Smooth muscle cell (in vitro differentiated cells): ENCODE results near the gene TRIM25. TPM values are rescaled to one million over a fixed set of nuclear protein-coding genes. Genes with fewer than 3 reads are reported as not detected.

Experiments used
- DNase-seq: peaks from one replicate; lab custom pipeline; 2025; ENCODE audit not compliant: unreplicated experiment; lab: John Stamatoyannopoulos, UW
- H2AFZ ChIP-seq: fragments of 200-600 bp; sonication (generic); 2 replicates; pipeline ENCODE4 v1.6.0; 2016; ENCODE audit warnings: antibody characterized with exemption, low read depth, mild to moderate bottlenecking
- H3F3A ChIP-seq: fragments of 200-600 bp; sonication (generic); 2 replicates; pipeline ENCODE4 v1.6.0; 2017; ENCODE audit warnings: antibody characterized with exemption, low read depth
- H3K27ac ChIP-seq: fragments of 200-600 bp; sonication (generic); 2 replicates; pipeline ENCODE4 v1.5.1; 2016; ENCODE audit warnings: low read depth, mild to moderate bottlenecking
- H3K27me3 ChIP-seq: fragments of 200-600 bp; sonication (generic); 2 replicates; pipeline ENCODE4 v1.6.1; 2016; ENCODE audit warnings: low read depth, mild to moderate bottlenecking
- H3K36me3 ChIP-seq: fragments of 200-600 bp; sonication (generic); 2 replicates; pipeline ENCODE4 v1.5.1; 2016; ENCODE audit warnings: low read depth
- H3K4me1 ChIP-seq: fragments of 200-600 bp; sonication (generic); 2 replicates; pipeline ENCODE4 v1.5.1; 2016; ENCODE audit warnings: low read depth
- H3K4me2 ChIP-seq: fragments of 200-600 bp; sonication (generic); 2 replicates; pipeline ENCODE4 v1.6.0; 2016; ENCODE audit warnings: mild to moderate bottlenecking
- H3K4me3 ChIP-seq: fragments of 200-600 bp; sonication (generic); 2 replicates; pipeline ENCODE4 v1.5.1; 2016; ENCODE audit warnings: mild to moderate bottlenecking
- H3K79me2 ChIP-seq: fragments of 200-600 bp; sonication (generic); 2 replicates; pipeline ENCODE4 v1.6.0; 2016; ENCODE audit warnings: low read depth, mild to moderate bottlenecking
- H3K9ac ChIP-seq: fragments of 200-600 bp; sonication (generic); 2 replicates; pipeline ENCODE4 v1.6.0; 2016; ENCODE audit warnings: low read depth
- H3K9me3 ChIP-seq: fragments of 200-600 bp; sonication (generic); replicated peaks from 2 replicates; pipeline ENCODE4 v1.5.1; 2016; ENCODE audit warnings: low read depth
- H4K20me1 ChIP-seq: fragments of 200-600 bp; sonication (generic); 2 replicates; pipeline ENCODE4 v1.6.0; 2016; ENCODE audit warnings: low read depth
- CTCF ChIP-seq: fragments of 200-600 bp; sonication (generic); IDR thresholded peaks from 2 replicates; pipeline ENCODE4 v1.5.1; 2017; ENCODE audit warnings: borderline replicate concordance, mild to moderate bottlenecking, antibody characterized with exemption; ENCODE audit not compliant: insufficient read depth, poor library complexity, severe bottlenecking
- WGBS: methylation state at CpG from one replicate; pipeline ENCODE4 v1.1.7; 2016; ENCODE audit warnings: low lambda C conversion rate; 5-methylcytosine and 5-hydroxymethylcytosine counted together
- polyA plus RNA-seq: library from polyadenylated mRNA; unstranded; fragments of >200 nt; fragmentation: Nextera tagmentation; extraction: Ambion mirVana; gene quantifications from 2 replicates; pipeline ENCODE4 v1.2.1, GENCODE V29; 2016
- total RNA-seq: library from RNA; depleted of rRNA; stranded (reverse); fragments of >200 nt; gene quantifications from 2 replicates; pipeline ENCODE4 v1.2.3, GENCODE V29; 2014

Gene TRIM25
- total and polyA plus RNA-seq, 2 experiments from 2014 or later: 2.6 to 7.1 TPM

GRCh38 chr17:56913353-56913866 is 439 bp downstream of the TRIM25 start:
- H3K27me3 ChIP-seq: no peaks in the 10 kb centered on the region
- peaks cover 4% of the 10 kb centered on the region for H3K4me1 ChIP-seq
- H3K79me2 ChIP-seq: no peaks in the 10 kb centered on the region
- no peak for DNase-seq
- H3K27ac ChIP-seq: no peak overlapping the region
- no peak for TF ChIP-seq CTCF
- WGBS: 5% methylated on average over 44 of the region's 44 CpGs
- H3K4me3 ChIP-seq: peak overlapping the region; percentile 86
- H3K9me3 ChIP-seq: no peaks in the 10 kb centered on the region
- peak overlapping the region; percentile 87 for H2AFZ ChIP-seq
- peak overlapping the region; percentile 87 for H3K9ac ChIP-seq
- H3K4me2 ChIP-seq: peak overlapping the region; percentile 91
- H4K20me1 ChIP-seq: no peaks in the 10 kb centered on the region
- H3K36me3 ChIP-seq: no peaks in the 10 kb centered on the region
- H3F3A ChIP-seq: no peaks in the 10 kb centered on the region

- Histone ChIP-seq H3K4me3 (peak overlapping the region; percentile 86), H3K27ac (no peak overlapping the region), H3K4me1 (peaks cover 4% of the 10 kb centered on the region), H3K79me2 (no peaks in the 10 kb centered on the region), H2AFZ (no peak overlapping the region), H3K36me3 (no peaks in the 10 kb centered on the region), H3K9me3 (no peaks in the 10 kb centered on the region), H3K9ac (no peak overlapping the region), H4K20me1 (no peaks in the 10 kb centered on the region), H3K4me2 (peak overlapping the region; percentile 91), H3F3A (no peaks in the 10 kb centered on the region), H3K27me3 (no peaks in the 10 kb centered on the region)
- DNase-seq: no peak
- TF ChIP-seq CTCF: no peak
- WGBS: 76% methylated on average over 7 of the region's 7 CpGs
Observed at GRCh38 chr17:56913000-56913311, 893 bp downstream of the TRIM25 start.

GRCh38 chr17:56912105-56912999 is 1.5 kb downstream of the TRIM25 start:
- WGBS: 97% methylated on average over 21 of the region's 21 CpGs
- no peak overlapping the region for H3K9ac ChIP-seq
- DNase-seq: no peak
- H3K9me3 ChIP-seq: no peaks in the 10 kb centered on the region
- H3K36me3 ChIP-seq: peaks cover under 1% of the 10 kb centered on the region
- peak overlapping the region; percentile 91 for H3K4me2 ChIP-seq
- peaks cover 4% of the 10 kb centered on the region for H3K4me1 ChIP-seq
- TF ChIP-seq CTCF: no peak
- no peak overlapping the region for H2AFZ ChIP-seq
- no peak overlapping the region for H3K27ac ChIP-seq
- H3F3A ChIP-seq: no peaks in the 10 kb centered on the region
- peak overlapping the region; percentile 86 for H3K4me3 ChIP-seq
- no peaks in the 10 kb centered on the region for H3K27me3 ChIP-seq
- H3K79me2 ChIP-seq: no peaks in the 10 kb centered on the region
- H4K20me1 ChIP-seq: no peaks in the 10 kb centered on the region
